ENCODE measurements around the gene PDZK1IP1.

PDZK1IP1 gene

GRCh38 chr1:47189844-47190508 is at the start of gene PDZK1IP1:
Gene PDZK1IP1 (minus strand): TSS chr1:47190036. CDS start chr1:47189932, 104 bp downstream.
- no peak for DNase-seq

GRCh38 chr1:47238935-47239592 is 49.2 kb upstream of the PDZK1IP1 start:
- peak; percentile 73 for DNase-seq

GRCh38 chr1:47235806-47236205 is 46.0 kb upstream of the PDZK1IP1 start:
- no peak for DNase-seq

- peak; percentile 30 for DNase-seq
Measured at GRCh38 chr1:47235241-47235681, 45.4 kb upstream of the PDZK1IP1 start.

- no peak for DNase-seq
Measured at GRCh38 chr1:47233186-47233585, 43.4 kb upstream of the PDZK1IP1 start.

GRCh38 chr1:47232187-47232874 is 42.5 kb upstream of the PDZK1IP1 start, which contains the start of gene TAL1:
Gene TAL1 (minus strand): TSS chr1:47232225. CDS start chr1:47225888, 6,337 bp downstream.
- DNase-seq, result peak; percentile 96

- peak; percentile 82 for DNase-seq
Measured at GRCh38 chr1:47231301-47232186, 41.7 kb upstream of the PDZK1IP1 start.

- no peak for DNase-seq
Measured at GRCh38 chr1:47230692-47231300, 41.0 kb upstream of the PDZK1IP1 start.

- no peak for DNase-seq
Measured at GRCh38 chr1:47229886-47230691, 40.3 kb upstream of the PDZK1IP1 start.

GRCh38 chr1:47229031-47229885 is 39.4 kb upstream of the PDZK1IP1 start:
- peak; percentile 89 for DNase-seq

GRCh38 chr1:47228644-47229030 is 38.8 kb upstream of the PDZK1IP1 start:
- no peak for DNase-seq

GRCh38 chr1:47227341-47228232 is 37.8 kb upstream of the PDZK1IP1 start:
- DNase-seq, result peak; percentile 52

- DNase-seq, result peak; percentile 54
Measured at GRCh38 chr1:47226839-47227215, 37.0 kb upstream of the PDZK1IP1 start.

- DNase-seq, result peak; percentile 64
Measured at GRCh38 chr1:47226121-47226838, 36.4 kb upstream of the PDZK1IP1 start.

- peak; percentile 58 for DNase-seq
Measured at GRCh38 chr1:47225430-47226100, 35.7 kb upstream of the PDZK1IP1 start.

- DNase-seq, result peak; percentile 57
Measured at GRCh38 chr1:47224676-47225399, 35.0 kb upstream of the PDZK1IP1 start.

Measured in hematopoietic multipotent progenitor cell treated with erythropoietin and hydrocortisone succinate and interleukin-3 and kit ligand, for 6 days (in vitro differentiated cells).